GF-D8 (cell line): ENCODE measurements around the gene SCAF8.

Source experiments
- DNase-seq: peaks from one replicate; lab custom pipeline; 2025; lab: John Stamatoyannopoulos, UW

Gene SCAF8

GRCh38 chr6:154839546-154839945 is 106.3 kb downstream of the SCAF8 start:
- no peak for DNase-seq

- DNase-seq: no peak
Observed at GRCh38 chr6:154840363-154840762, 107.1 kb downstream of the SCAF8 start.

GRCh38 chr6:154841109-154841508 is 107.9 kb downstream of the SCAF8 start:
- DNase-seq: no peak

- no peak for DNase-seq
Observed at GRCh38 chr6:154842833-154843232, 109.6 kb downstream of the SCAF8 start.

- no peak for DNase-seq
Observed at GRCh38 chr6:154847318-154847717, 114.1 kb downstream of the SCAF8 start.

GRCh38 chr6:154848580-154848979 is 115.4 kb downstream of the SCAF8 start:
- no peak for DNase-seq

- no peak for DNase-seq
Observed at GRCh38 chr6:154849475-154849874, 116.3 kb downstream of the SCAF8 start.

- DNase-seq: no peak
Observed at GRCh38 chr6:154852687-154853086, 119.5 kb downstream of the SCAF8 start.

- no peak for DNase-seq
Observed at GRCh38 chr6:154857529-154857928, 124.3 kb downstream of the SCAF8 start.

- no peak for DNase-seq
Observed at GRCh38 chr6:154861825-154862224, 128.6 kb downstream of the SCAF8 start.

GRCh38 chr6:154862536-154862935 is 129.3 kb downstream of the SCAF8 start:
- no peak for DNase-seq

GRCh38 chr6:154864066-154864430 is 130.8 kb downstream of the SCAF8 start:
- no peak for DNase-seq

- DNase-seq: no peak
Observed at GRCh38 chr6:154865291-154865690, 132.1 kb downstream of the SCAF8 start.

- no peak for DNase-seq
Observed at GRCh38 chr6:154868143-154868594, 135.0 kb downstream of the SCAF8 start.

- DNase-seq: no peak
Observed at GRCh38 chr6:154872542-154873114, 139.4 kb downstream of the SCAF8 start.

- no peak for DNase-seq
Observed at GRCh38 chr6:154873546-154873945, 140.3 kb downstream of the SCAF8 start.

GRCh38 chr6:154874773-154875592 is 141.8 kb downstream of the SCAF8 start:
- no peak for DNase-seq

- DNase-seq: no peak
Observed at GRCh38 chr6:154876486-154877280, 143.5 kb downstream of the SCAF8 start.

GRCh38 chr6:154878871-154879491 is 145.8 kb downstream of the SCAF8 start:
- DNase-seq: no peak

GRCh38 chr6:154882107-154882506 is 148.9 kb downstream of the SCAF8 start:
- no peak for DNase-seq
